SU-DHL-6 (cell line): ENCODE results near the gene EPAS1.

Experiments used
- CTCF ChIP-seq: fragments of 200-600 bp; sonication (generic); IDR thresholded peaks from one replicate; pipeline ENCODE4 v1.5.1; 2017; ENCODE audit warnings: antibody characterized with exemption, mild to moderate bottlenecking, low read length, moderate library complexity; ENCODE audit not compliant: insufficient read depth, poor library complexity, severe bottlenecking
- EZH2phosphoT487 ChIP-seq: fragments of 200-600 bp; sonication (generic), shearing (Covaris generic); conservative IDR thresholded peaks from 2 replicates; pipeline ENCODE4 v1.6.1; 2018; ENCODE audit warnings: mild to moderate bottlenecking, antibody characterized with exemption, low read length, moderate library complexity, mixed read lengths

DNA sequence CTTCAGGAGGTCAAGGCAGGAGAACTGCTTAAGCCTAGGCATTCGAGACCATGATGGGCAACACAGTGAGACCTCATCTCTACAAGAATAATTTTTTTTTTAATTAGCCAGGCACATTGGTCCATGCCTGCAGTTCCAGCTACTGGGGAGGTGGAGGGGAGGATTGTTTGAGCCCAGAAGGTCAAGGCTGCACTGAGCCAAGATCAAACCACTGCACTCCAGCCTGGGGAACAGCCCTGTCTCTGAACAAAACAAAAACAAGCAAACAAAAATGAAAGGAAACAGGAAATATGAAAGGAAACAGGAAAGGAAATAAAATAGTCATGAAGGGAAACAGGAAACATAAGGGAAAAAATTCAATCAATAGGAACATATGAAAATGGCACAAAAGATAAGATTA, 117.5 kb downstream of the EPAS1 start:
- TF ChIP-seq CTCF (no peak), EZH2phosphoT487 (no peak)
